ENCODE results near the gene DNAI1. TPM values are rescaled to one million over a fixed set of nuclear protein-coding genes. Genes with fewer than 3 reads are reported as not detected.

The DNAI1 gene
- total RNA-seq, 4 donors from 2014 or later: 0.49 TPM; not detected in 3

DNA sequence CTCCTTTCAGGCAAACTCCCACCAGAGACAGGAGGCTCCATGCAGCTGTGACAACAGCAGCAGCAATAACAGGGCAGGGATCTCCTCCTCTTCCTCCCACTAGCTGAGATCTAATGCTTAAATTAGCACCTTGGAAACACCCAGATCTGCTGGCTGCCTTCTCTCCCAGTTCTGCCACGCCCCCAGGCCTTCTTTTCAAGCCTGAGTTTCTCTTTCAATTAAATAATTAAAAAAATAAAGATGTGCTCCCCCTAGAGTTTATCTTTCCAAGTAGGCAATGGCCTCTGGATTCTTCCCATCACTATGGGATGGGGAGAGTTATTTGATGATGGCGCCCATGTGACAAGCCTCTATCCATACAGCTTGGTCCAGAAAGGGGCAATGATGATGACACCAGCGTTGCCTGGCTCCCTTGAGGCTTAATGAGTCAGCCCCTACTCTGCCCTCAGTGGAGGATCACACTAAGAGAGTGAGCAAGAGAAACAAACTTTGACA, 4.0 kb upstream of the DNAI1 start:
- no peak for TF ChIP-seq POLR2A (IDR thresholded peaks at IDR 0.05)
- TF ChIP-seq, protein P1, sequence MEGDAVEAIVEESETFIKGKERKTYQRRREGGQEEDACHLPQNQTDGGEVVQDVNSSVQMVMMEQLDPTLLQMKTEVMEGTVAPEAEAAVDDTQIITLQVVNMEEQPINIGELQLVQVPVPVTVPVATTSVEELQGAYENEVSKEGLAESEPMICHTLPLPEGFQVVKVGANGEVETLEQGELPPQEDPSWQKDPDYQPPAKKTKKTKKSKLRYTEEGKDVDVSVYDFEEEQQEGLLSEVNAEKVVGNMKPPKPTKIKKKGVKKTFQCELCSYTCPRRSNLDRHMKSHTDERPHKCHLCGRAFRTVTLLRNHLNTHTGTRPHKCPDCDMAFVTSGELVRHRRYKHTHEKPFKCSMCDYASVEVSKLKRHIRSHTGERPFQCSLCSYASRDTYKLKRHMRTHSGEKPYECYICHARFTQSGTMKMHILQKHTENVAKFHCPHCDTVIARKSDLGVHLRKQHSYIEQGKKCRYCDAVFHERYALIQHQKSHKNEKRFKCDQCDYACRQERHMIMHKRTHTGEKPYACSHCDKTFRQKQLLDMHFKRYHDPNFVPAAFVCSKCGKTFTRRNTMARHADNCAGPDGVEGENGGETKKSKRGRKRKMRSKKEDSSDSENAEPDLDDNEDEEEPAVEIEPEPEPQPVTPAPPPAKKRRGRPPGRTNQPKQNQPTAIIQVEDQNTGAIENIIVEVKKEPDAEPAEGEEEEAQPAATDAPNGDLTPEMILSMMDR (IDR thresholded peaks at IDR 0.05 in 4 of 5, conservative IDR thresholded peaks at IDR 0.05 in 1 of 5): no peak
- H3K4me1 ChIP-seq: peaks cover 68 to 79% of the 10 kb centered on the region in 2 donors
- no peaks in the 10 kb centered on the region for H3K9me3 ChIP-seq
- no peaks in the 10 kb centered on the region for H3K36me3 ChIP-seq
- in situ Hi-C loops (cut with MboI; ENCODE audit: low sequenced_read_pairs in 4 of 4) (no loop called here), intact Hi-C loops (cut with DNase I; ENCODE audit: low total_unique reads) (loop anchor here (5.0 to 10.0 kb wide), 5 partner anchors 48 to 660 kb away; partner anchors contain the start of gene ATOSB)
- DNase-seq (peak in 1 of 2 donors; percentile 41), ATAC-seq (peak in 1 of 2 donors; percentile 20)
- H3K27me3 ChIP-seq: no peaks in the 10 kb centered on the region
- peak overlapping the region; percentile 33 to 94 (median 66) for H3K27ac ChIP-seq
- H3K4me3 ChIP-seq: no peak overlapping the region

DNA sequence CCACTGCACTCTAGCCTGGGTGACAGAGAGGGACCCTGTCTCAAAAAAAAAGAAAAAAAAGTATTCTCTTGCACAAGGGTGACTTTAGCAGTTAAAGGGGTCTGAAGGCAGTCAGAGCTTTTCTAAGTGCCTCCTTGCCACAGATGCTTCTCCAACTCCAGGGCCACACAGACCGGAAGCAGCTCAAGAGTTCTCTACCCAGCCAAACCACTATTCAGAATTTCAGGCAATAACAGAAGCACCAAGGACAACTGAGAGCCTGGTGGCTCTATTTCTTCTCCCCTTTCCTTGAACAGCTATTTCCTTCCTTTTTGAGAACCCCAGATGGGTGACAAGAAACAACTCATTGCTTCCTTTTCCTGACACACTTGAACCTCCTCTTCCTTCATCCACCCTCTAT, 2.5 kb upstream of the DNAI1 start:
- DNase-seq (no peak), ATAC-seq (no peak)
- Histone ChIP-seq H3K36me3 (no peaks in the 10 kb centered on the region), H3K4me3 (no peak overlapping the region), H3K27me3 (no peaks in the 10 kb centered on the region), H3K27ac (peak overlapping the region; percentile 79 to 94 (median 90)), H3K9me3 (no peaks in the 10 kb centered on the region), H3K4me1 (peaks cover 59 to 71% of the 10 kb centered on the region in 2 donors)
- in situ Hi-C loops (cut with MboI; ENCODE audit: low sequenced_read_pairs in 4 of 4) (no loop called here), intact Hi-C loops (cut with DNase I; ENCODE audit: low total_unique reads) (loop anchor here (5.0 to 10.0 kb wide), 4 partner anchors 74 to 659 kb away; partner anchors contain the start of gene ATOSB)
- TF ChIP-seq, protein P1 (IDR thresholded peaks at IDR 0.05 in 4 of 5, conservative IDR thresholded peaks at IDR 0.05 in 1 of 5): no peak
- TF ChIP-seq POLR2A (IDR thresholded peaks at IDR 0.05): no peak

DNA sequence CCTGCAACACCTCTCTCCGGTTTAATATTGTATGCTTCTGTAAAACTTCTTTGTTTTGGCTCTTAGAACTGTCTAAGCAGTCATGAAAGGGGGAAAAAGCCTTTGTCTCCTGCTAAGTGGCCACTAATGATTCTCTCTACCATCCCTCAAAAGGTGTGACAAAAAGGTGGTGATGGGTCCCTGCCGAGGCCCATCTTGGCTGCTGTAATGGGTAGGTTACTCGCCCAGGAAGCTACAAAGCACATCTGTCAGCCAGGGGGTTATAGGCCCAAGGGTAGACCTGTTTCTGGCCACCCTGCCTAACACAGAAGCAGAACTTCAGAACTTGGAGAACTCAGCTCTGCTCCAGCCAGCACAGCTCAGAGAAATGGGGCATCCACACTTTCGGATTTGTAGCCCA, 1.9 kb upstream of the DNAI1 start:
- Histone ChIP-seq H3K36me3 (no peaks in the 10 kb centered on the region), H3K9me3 (no peaks in the 10 kb centered on the region), H3K4me3 (peak overlapping the region; percentile 68 to 95 (median 80)), H3K4me1 (peaks cover 53 to 65% of the 10 kb centered on the region in 2 donors), H3K27me3 (no peaks in the 10 kb centered on the region), H3K27ac (peak overlapping the region; percentile 79 to 94 (median 90))
- in situ Hi-C loops (cut with MboI; ENCODE audit: low sequenced_read_pairs in 4 of 4) (no loop called here), intact Hi-C loops (cut with DNase I; ENCODE audit: low total_unique reads) (loop anchor here (5.0 to 10.0 kb wide), 4 partner anchors 74 to 658 kb away; partner anchors contain the start of gene ATOSB)
- DNase-seq (no peak), ATAC-seq (no peak)
- TF ChIP-seq POLR2A (IDR thresholded peaks at IDR 0.05): no peak

DNA sequence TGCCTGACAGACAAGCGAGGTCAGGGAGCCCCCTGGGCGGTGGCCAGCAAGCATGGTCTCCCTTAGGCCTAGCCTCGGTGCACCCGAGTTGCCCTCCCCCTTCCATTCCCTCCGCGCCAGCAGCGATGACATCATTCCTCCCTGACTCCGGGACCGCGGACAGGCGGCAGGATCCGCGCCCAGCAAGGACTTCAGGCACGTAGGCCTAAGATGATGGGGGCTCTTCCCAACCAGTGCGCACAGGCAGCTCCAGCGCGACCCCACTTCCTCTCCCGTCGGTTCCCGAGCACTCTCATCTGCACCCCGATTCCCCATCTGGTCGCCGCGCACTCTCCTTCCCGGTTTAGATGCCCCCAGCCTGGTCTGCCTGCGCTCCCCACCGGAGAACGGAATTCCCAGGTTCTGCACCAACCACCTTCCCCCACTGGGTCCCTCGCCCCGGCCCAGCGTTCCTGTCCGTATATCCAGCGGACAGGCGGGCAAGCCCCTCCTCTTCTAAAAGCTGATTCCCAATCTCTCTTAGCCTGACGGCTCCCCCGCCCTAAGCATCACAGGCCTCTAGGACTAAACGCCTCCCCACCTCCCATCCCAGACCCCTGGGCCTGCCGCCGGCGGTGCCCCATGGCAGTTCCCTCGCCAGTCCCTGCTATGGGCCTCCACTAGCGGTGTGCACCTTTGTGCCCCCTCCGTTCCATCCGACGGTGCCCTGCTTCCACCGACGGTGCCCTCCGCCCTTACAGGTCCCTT, 1.2 kb upstream of the DNAI1 start:
- ATAC-seq: peak; percentile 45 to 52
- H3K27ac ChIP-seq: peak overlapping the region; percentile 79 to 94 (median 90)
- H3K9me3 ChIP-seq: no peaks in the 10 kb centered on the region
- no peaks in the 10 kb centered on the region for H3K27me3 ChIP-seq
- peak overlapping the region; percentile 68 to 95 (median 80) for H3K4me3 ChIP-seq
- intact Hi-C loops (cut with DNase I; ENCODE audit: low total_unique reads) (loop anchor here (5.0 to 10.0 kb wide), 4 partner anchors 75 to 657 kb away; partner anchors contain the start of gene ATOSB), in situ Hi-C loops (cut with MboI; ENCODE audit: low sequenced_read_pairs in 4 of 4) (no loop called here)
- TF ChIP-seq, protein P1 (IDR thresholded peaks at IDR 0.05 in 4 of 5, conservative IDR thresholded peaks at IDR 0.05 in 1 of 5): peak in 1 of 5 experiments; percentile 13
- TF ChIP-seq POLR2A (IDR thresholded peaks at IDR 0.05): peak; percentile 65 to 75
- DNase-seq: peak; percentile 60 to 75
- peaks cover 47 to 58% of the 10 kb centered on the region in 2 donors for H3K4me1 ChIP-seq
- no peaks in the 10 kb centered on the region for H3K36me3 ChIP-seq

DNA sequence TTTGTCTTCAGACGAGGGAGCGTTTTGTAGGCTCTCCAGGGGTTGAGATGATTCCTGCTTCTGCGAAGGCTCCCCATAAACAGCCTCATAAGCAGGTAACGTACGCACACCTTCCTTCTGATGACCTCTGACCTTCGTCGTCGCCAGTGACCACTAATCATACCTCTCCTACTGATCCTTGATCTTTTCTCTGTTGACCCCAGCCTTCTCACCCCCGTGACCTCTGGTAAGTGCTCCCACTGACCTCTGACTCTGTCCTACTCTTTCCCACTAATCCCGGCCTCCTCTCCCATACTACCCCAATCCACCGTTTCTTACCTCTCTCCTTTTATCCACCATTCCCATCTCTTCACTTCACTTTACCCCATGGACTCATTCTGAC, 345 bp downstream of the DNAI1 start:
- Histone ChIP-seq H3K27ac (peak overlapping the region in 3 of 4 donors; percentile 37 to 67 (median 38)), H3K9me3 (no peaks in the 10 kb centered on the region), H3K36me3 (no peaks in the 10 kb centered on the region), H3K27me3 (no peaks in the 10 kb centered on the region), H3K4me1 (peaks cover 40 to 51% of the 10 kb centered on the region in 2 donors), H3K4me3 (peak overlapping the region in 3 of 4 donors; percentile 47 to 95 (median 70))
- DNase-seq (no peak), ATAC-seq (no peak)
- TF ChIP-seq POLR2A (IDR thresholded peaks at IDR 0.05): no peak
- TF ChIP-seq, protein P1 (IDR thresholded peaks at IDR 0.05 in 4 of 5, conservative IDR thresholded peaks at IDR 0.05 in 1 of 5): no peak
- in situ Hi-C loops (cut with MboI; ENCODE audit: low sequenced_read_pairs in 4 of 4): no loop called here
- intact Hi-C loops (cut with DNase I; ENCODE audit: low total_unique reads): loop anchor here (5.0 to 10.0 kb wide), 4 partner anchors 77 to 656 kb away; partner anchors contain the start of gene ATOSB
